HG03139 (cell line): ENCODE data around the gene GJB4.

Source experiments
- ATAC-seq: cut with Tn5 transposase; IDR thresholded peaks from one replicate; pipeline ENCODE4 v1.9.1; 2021; ENCODE audit not compliant: unreplicated experiment

The GJB4 gene

DNA sequence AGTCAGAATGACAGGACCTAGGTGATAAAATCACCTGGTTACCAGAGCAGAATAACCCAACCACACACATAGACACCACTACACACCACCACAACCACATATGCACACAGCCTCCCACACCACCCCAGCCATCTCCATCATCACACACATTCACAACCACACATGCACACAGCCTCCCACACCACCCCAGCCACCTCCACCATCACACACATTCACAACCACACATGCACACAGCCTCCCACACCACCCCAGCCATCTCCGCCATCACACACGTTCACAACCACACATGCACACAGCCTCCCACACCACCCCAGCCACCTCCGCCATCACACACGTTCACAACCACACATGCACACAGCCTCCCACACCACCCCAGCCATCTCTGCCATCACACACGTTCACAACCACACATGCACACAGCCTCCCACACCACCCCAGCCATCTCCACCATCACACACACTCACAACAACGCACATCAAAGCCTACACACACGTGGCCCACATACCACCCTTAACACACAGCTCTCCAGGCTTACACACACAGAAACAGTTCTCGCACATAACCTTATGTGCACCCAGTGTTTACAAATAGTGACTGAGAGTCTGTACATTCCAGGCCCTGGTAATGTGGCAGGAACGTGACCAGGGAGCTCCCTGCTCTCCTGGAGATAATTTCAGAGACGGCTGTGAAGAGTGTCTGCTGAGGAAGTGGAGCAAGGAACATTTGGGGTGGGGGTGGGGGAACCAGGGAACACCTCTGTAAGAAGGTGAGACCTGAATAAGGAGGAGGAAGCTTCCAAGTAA is 18.2 kb downstream of the GJB4 start:
- ATAC-seq = no peak

DNA sequence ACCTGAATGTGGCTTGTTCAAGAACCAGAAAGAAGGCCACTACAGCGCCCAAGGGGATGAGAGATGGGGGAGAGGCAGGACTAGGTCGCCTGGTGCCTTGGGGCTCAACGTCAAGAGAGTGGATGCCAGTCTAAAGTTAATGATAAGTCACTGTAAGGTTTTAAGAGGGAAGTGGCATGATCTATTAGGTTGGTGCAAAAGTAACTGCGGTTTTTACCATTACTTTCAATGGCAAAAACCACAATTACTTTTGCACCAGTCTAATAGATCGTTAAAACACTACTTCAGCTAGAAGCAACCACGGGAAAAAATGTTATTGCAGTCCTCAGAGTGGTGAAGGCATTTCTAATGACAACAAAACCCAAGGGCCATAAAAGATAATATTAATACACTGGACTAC is 18.8 kb downstream of the GJB4 start:
- ATAC-seq = no peak

DNA sequence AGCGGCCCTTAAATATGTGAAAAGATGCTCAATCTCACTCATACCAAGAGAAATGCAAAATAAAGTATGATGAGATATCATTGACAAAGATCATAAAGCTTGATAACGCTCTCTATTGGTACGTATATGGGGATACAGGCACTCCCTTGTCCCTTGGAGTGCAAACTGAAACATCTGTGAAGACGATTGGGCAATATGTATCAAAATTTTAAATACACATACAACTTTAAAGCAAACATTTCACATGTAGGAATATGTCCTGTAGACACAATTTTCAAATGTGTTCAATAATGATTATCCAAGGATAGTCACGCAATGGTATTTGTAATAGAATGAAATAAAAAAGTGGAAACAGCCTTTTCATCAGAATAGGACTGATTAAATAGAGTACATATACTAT is 19.5 kb downstream of the GJB4 start:
- ATAC-seq = no peak

DNA sequence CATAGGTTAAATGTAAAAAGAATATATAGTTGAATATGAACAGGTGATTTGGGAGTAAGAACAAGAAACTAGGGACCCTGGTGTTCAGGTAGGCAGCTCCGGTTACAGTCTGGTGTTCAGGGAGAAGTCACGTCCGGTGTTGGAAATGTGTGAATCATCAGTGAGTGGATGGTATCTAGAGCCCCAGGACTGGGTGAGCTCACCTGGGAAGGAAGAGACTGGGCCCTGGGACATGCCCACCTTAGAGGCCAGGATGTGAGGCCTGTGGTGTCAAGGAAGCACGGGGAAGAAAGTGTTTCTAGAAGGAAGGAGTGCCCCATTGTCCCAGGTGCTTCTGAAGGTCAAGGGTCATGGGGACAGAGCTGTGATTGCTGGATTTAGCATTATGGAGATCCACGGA is 20.0 kb downstream of the GJB4 start:
- ATAC-seq = no peak

DNA sequence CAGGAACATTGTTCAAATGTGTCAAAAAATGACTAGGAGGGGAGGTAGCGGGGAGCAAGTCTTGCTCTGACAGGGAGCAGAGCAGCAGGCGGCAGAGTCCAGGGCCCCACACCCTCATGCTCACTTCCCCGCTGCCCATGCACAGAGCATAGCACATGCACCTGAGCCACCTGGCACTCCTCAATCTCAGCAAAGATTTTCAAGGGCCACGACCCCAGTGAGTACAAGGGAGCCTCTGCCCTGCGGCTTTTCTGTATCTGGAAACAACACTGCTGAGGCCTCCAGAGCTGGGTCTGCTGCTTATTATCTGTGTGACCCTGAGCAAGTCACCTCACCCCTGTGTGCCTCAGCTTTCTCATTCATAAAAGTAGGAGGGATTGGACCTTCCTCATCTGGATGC is 20.4 kb downstream of the GJB4 start:
- ATAC-seq = no peak

DNA sequence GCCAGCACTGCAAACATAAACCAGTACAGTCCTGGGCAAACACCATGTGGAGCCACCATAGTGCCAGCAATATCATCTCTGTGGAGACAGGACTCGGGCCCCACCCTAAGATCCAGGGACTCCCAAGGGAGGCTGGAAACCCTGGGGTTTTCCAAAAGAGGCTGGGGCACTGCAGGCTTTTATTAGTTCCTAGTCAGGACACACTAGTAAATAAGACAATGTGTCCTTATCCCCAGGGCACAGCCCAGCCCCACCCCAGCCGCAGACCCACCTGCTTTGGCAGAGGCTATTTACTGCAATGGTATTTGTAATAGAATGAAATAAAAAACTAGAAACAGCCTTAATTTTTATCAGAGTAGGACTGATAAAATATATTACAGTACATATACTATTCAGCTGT is 21.0 kb downstream of the GJB4 start:
- no peak for ATAC-seq

DNA sequence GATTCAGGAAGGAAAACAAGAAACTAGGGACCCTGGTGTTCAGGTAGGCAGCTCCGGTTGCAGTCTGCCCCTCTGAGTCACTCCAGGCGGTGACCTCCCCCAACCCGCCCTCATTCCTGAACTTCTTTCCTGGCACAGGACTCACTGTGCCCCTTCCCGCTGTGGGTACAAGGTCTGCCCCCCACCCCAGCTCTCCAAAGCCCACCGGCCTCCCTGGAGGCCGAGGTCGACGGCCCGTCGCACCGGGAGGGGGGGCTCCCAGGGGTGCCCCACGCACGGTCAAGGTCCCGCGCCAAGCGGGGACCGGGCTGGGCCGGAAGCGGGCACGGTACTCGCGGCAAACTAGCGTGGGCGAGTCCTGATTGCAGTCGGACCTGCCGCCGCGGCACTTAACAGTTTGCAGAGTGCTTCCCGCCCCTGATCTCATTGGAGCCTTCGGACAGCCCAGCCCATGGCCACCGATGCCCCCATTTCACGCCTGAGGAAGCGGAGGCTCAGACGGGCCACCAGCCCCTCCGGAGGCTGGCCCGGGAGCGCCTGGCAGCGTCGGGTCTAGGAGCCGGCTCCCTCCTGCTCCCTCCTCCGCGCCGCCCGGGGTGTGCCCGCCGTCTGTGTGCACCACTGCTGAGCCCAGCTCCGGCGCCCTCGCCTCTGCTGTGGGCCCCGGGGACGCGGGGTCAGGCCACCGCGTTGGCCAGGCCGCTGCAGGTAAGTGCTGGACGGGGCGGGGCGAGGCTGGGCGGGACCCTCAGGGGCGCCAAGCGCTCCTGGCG is 21.7 kb downstream of the GJB4 start, which contains the start of gene GJB3:
Gene GJB3, plus strand, starts transcription at position 144 of the 773 bp plus-strand sequence. CDS start 3,549 bp downstream, outside the sequence.
- ATAC-seq = no peak

DNA sequence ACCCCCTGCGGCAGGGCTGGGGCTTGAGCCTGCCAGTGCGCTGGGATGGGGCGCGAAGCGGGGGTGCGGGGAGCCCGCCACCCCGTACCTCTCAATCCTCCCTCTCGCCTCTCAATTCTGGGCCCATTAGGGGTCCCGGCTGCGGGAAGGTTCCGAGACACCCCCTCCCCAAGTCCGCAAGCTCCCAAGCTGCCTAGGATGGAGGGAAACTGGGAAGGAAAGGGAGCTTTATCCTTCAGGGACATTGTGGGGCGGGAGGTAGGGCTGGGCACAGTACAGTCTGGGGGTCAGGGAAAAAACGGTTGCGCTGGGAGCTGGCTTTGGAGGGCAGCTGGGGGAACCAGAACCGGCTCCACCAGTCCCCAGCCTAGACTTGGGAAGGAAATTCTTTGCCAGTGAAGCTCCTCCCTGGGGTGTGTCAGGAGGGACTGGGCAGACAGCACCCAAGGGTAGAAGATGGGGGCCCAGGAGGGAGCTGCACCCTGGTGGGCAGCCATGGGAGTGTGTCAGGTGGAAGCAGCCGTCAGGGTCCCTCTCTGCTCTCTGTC is 22.4 kb downstream of the GJB4 start:
- no peak for ATAC-seq

DNA sequence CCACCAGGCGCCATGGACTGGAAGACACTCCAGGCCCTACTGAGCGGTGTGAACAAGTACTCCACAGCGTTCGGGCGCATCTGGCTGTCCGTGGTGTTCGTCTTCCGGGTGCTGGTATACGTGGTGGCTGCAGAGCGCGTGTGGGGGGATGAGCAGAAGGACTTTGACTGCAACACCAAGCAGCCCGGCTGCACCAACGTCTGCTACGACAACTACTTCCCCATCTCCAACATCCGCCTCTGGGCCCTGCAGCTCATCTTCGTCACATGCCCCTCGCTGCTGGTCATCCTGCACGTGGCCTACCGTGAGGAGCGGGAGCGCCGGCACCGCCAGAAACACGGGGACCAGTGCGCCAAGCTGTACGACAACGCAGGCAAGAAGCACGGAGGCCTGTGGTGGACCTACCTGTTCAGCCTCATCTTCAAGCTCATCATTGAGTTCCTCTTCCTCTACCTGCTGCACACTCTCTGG is 25.2 kb downstream of the GJB4 start:
- ATAC-seq = no peak

DNA sequence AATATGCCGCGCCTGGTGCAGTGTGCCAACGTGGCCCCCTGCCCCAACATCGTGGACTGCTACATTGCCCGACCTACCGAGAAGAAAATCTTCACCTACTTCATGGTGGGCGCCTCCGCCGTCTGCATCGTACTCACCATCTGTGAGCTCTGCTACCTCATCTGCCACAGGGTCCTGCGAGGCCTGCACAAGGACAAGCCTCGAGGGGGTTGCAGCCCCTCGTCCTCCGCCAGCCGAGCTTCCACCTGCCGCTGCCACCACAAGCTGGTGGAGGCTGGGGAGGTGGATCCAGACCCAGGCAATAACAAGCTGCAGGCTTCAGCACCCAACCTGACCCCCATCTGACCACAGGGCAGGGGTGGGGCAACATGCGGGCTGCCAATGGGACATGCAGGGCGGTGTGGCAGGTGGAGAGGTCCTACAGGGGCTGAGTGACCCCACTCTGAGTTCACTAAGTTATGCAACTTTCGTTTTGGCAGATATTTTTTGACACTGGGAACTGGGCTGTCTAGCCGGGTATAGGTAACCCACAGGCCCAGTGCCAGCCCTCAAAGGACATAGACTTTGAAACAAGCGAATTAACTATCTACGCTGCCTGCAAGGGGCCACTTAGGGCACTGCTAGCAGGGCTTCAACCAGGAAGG is 25.8 kb downstream of the GJB4 start:
- no peak for ATAC-seq

DNA sequence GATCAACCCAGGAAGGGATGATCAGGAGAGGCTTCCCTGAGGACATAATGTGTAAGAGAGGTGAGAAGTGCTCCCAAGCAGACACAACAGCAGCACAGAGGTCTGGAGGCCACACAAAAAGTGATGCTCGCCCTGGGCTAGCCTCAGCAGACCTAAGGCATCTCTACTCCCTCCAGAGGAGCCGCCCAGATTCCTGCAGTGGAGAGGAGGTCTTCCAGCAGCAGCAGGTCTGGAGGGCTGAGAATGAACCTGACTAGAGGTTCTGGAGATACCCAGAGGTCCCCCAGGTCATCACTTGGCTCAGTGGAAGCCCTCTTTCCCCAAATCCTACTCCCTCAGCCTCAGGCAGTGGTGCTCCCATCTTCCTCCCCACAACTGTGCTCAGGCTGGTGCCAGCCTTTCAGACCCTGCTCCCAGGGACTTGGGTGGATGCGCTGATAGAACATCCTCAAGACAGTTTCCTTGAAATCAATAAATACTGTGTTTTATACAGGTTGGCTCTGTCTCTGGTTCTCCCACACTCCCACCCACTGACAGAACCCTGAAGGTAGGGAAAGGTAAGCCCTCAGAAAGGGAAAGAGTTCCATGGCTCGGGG is 26.4 kb downstream of the GJB4 start:
- no peak for ATAC-seq

DNA sequence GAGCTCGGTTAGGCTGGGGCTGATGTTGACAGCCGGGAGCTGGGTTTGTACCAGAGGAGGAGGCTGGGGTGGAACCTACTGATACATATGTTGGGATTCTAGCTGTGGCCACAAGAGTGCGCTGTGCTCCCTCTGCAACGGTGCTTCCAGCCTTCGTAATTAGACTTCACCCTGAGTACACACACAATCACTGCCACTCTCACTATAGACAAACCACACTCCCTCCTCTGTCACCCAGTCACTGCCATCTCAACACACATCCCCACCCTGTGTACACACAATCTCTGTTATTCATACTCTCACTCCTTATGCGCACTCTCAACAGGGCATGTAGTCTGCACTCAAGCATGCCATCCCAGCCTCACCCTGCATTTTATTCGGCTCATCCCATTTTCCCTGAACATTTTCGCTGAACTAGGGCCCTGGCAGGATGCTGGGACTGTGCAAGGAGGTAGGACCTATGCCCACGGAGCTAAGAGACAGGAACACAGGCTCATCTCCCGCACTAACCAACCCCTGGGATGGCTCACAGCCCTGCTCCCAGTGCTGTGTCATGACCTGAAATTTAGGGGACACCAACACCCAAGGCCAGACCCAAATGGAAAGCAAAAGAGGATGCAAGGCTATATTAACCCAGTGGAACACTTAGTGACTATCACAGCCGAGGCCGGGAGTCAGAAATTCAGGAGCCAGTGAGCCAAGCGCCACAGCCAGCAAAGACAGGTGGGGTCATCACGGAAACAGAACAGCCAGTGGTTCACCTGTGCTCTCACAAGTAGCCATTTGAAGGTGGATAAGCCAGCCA is 27.2 kb downstream of the GJB4 start:
- ATAC-seq = no peak

DNA sequence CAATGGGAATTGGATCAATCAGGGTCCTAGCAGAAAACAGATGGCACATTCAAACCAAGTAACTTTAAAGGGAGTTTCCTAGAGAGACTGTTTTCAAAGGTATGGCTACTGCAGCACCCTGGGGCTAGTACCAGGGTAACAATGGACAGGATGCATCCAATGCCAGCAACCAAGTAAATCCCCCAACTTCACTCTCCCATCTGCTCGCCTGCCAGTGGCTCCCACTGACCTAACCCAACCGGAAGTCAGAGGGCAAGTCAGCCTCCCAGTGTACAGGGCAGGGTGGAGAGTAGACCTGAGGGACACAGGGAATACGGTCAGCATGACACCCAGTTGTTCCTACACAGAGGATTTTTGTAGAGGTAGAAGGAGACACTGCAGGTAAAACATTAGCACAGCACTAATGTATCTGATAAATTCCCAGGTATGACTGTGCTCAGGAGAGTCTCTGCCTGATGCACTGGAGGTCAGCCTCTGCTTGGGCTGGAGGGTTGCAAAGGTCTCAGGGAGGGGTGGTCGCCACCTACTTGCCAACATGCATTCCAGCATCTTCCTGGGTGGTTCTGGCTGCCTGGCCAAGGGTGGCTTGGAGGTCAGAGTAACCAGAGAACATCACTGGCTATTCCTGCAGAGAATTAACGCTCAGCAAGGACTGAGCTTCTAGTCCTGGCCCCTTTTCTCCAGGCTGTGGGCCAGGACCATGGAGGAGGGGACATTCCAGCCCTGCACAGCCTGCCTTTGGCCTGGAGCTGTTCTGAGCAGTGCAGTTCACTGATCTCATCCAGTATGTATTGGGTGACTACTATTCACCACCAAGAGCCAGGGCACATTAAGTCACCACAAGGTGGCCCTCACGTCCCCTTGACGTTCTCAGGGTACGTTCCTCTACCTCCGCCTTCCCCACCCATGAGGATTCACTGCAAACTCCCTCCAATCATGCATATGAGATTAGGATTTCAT is 28.2 kb downstream of the GJB4 start:
- no peak for ATAC-seq

DNA sequence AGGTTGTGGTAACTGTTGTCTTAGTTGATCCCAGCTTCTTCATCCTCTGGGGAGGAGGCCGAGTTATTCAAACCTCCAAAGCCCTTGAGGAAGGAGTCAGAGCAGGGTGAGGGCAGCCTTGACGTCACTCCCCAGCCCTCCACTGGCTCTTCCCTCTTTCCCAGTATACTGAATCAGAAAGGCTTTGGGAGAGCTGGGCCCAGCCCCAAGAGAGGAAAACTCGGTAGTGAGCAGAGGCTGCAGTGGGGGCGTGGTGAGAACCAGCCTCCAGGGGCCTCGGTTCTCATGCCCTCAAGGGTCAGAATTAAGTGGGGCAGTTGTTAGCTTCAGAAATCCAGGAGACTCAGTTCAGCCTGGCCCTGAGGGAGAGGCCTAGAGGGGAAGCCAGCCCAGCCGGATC is 31.4 kb downstream of the GJB4 start:
- ATAC-seq = no peak

DNA sequence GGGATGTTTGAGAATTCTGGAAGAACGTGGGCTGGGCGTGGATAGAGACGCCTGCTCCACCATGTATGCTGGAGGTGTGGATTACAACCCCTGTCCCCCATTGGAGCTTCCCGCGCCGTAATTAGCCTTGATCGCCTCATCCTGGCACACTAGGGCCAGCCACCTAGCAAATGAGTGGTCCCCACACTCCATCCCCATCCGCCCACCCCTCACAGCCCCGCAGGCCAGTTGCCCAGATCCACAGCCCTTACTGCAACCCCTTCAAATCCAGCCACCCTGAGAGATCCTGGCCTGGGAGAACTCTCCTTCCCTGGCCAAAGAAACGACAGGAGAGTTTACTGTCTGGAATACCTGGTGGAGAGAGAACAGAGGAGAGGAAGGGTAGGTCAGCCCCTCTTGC is 32.9 kb downstream of the GJB4 start:
- ATAC-seq = no peak

DNA sequence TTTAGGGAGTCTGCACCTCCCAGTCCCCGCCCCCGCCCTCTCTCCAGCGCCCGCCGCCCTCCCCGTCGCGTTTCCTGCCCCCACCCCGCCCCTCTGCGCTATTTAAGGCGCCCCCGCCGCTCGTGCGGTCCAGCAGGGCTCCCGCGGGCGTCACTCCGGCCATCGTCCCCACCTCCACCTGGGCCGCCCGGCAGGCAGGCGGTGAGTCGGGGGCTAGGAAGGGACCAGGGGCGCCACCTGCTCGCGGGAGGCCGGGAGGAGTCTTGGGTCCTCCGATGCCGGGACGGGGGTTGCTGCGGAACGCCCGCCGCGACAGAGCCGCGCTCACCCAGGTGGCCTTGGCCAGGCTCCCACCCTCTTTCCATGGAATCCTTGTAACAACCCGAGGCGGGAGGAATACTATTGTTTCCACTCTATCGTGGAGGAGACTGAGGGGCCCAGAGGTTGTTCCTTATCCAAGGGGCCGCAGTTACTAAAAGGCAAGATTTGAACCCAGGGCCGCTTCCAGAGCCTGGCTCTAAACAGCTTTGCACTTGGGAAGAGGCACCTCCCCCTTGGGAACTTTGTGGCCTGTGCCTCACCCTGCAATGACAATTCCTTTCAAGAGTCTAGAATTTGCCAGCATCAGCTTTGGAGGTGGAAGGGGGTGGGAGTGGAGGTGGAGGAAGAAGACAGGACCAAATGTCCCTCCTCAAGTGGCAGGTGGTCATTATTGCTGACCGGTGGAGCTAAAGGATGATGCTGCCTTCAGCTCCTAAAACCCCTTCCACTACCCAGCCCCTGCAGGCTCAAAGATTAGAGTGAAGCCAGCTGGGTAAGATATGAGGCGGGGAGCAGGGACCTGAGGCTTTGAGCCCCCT is 33.6 kb downstream of the GJB4 start, which contains the start of gene GJA4:
Gene GJA4, plus strand, starts transcription at position 132 of the 860 bp plus-strand sequence. CDS start 1,215 bp downstream, outside the sequence.
- ATAC-seq = no peak

DNA sequence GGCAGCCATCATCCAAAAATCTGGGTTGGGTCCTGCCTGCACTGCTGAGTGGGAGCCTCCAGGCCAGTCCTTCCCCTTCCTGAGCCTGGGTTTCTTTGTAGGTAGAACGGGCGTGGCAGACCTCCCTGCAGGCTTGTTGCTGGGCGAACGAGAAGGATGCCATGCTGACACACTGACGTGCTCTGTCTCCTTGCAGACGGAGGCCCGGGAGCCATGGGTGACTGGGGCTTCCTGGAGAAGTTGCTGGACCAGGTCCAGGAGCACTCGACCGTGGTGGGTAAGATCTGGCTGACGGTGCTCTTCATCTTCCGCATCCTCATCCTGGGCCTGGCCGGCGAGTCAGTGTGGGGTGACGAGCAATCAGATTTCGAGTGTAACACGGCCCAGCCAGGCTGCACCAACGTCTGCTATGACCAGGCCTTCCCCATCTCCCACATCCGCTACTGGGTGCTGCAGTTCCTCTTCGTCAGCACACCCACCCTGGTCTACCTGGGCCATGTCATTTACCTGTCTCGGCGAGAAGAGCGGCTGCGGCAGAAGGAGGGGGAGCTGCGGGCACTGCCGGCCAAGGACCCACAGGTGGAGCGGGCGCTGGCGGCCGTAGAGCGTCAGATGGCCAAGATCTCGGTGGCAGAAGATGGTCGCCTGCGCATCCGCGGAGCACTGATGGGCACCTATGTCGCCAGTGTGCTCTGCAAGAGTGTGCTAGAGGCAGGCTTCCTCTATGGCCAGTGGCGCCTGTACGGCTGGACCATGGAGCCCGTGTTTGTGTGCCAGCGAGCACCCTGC is 34.7 kb downstream of the GJB4 start:
- no peak for ATAC-seq
